ENCODE results near the gene C20orf204.
A peak's percentile ranks its signal among the peaks of the same experiment; 100 is the strongest.
"Not testable (repeated sequence)": the region's sequence is repeated elsewhere in the genome, so short reads cannot be mapped to it uniquely, and the experiment has no call there.

The C20orf204 gene

GRCh38 chr20:64084685-64085152 is 48.7 kb downstream of the C20orf204 start:
- ATAC-seq (ENCODE audit: insufficient read depth, low read depth), result no peak
- Histone ChIP-seq H2AFZ (ENCODE audit: low read depth, low read length) (peak overlapping the region; percentile 98; the same call in 1 of the 2 replicates), H3K36me3 (ENCODE audit: insufficient read depth, low read length) (no peaks in the 10 kb centered on the region), H3K27me3 (ENCODE audit: insufficient read depth, low read length, poor library complexity) (peaks cover 36% of the 10 kb centered on the region), H3K9ac (ENCODE audit: low read depth, low read length) (peak overlapping the region; percentile 76; the same call in 1 of the 2 replicates), H3K4me1 (ENCODE audit: insufficient read depth, low read length) (peaks cover 27% of the 10 kb centered on the region), H3K4me2 (ENCODE audit: insufficient read depth, low read length) (peak overlapping the region; percentile 99), H3K79me2 (ENCODE audit: insufficient read depth, low read length) (no peaks in the 10 kb centered on the region), H4K20me1 (ENCODE audit: insufficient read depth, low read length) (0 out of 2 replicates have a peak, but pooled peaks cover 12% of the 10 kb centered on the region), H3K9me3 (ENCODE audit: insufficient read depth, low read length, severe bottlenecking) (peaks cover 4% of the 10 kb centered on the region), H3K27ac (ENCODE audit: low read length) (no peak overlapping the region), H3K4me3 (ENCODE audit: low read depth in 1 of 2, low read length in 2 of 2) (peak overlapping the region in 1 of 2 experiments; percentile 75; a peak in 1 of 4 replicates)
- TF ChIP-seq, protein P1, sequence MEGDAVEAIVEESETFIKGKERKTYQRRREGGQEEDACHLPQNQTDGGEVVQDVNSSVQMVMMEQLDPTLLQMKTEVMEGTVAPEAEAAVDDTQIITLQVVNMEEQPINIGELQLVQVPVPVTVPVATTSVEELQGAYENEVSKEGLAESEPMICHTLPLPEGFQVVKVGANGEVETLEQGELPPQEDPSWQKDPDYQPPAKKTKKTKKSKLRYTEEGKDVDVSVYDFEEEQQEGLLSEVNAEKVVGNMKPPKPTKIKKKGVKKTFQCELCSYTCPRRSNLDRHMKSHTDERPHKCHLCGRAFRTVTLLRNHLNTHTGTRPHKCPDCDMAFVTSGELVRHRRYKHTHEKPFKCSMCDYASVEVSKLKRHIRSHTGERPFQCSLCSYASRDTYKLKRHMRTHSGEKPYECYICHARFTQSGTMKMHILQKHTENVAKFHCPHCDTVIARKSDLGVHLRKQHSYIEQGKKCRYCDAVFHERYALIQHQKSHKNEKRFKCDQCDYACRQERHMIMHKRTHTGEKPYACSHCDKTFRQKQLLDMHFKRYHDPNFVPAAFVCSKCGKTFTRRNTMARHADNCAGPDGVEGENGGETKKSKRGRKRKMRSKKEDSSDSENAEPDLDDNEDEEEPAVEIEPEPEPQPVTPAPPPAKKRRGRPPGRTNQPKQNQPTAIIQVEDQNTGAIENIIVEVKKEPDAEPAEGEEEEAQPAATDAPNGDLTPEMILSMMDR (IDR thresholded peaks at IDR 0.05; ENCODE audit: borderline replicate concordance, extremely low read depth, low read length, poor library complexity, severe bottlenecking), result no peak
- TF ChIP-seq EZH2 (IDR thresholded peaks at IDR 0.05; ENCODE audit: borderline replicate concordance, low read depth, low read length, severe bottlenecking), result no peak
- no peak for DNase-seq

GRCh38 chr20:64086801-64087200 is 50.8 kb downstream of the C20orf204 start:
- no peak overlapping the region for H3K9ac ChIP-seq (ENCODE audit: low read depth, low read length)
- peaks cover 18% of the 10 kb centered on the region; the same call in 1 of the 2 replicates for H4K20me1 ChIP-seq (ENCODE audit: insufficient read depth, low read length)
- H3K79me2 ChIP-seq (ENCODE audit: insufficient read depth, low read length), result no peaks in the 10 kb centered on the region
- peaks cover 21% of the 10 kb centered on the region for H3K4me1 ChIP-seq (ENCODE audit: insufficient read depth, low read length)
- H3K36me3 ChIP-seq (ENCODE audit: insufficient read depth, low read length), result no peaks in the 10 kb centered on the region
- no peak overlapping the region for H3K4me2 ChIP-seq (ENCODE audit: insufficient read depth, low read length)
- no peak overlapping the region for H2AFZ ChIP-seq (ENCODE audit: low read depth, low read length)
- peaks cover 4% of the 10 kb centered on the region for H3K9me3 ChIP-seq (ENCODE audit: insufficient read depth, low read length, severe bottlenecking)
- DNase-seq (no peak), ATAC-seq (ENCODE audit: insufficient read depth, low read depth) (no peak)
- H3K4me3 ChIP-seq (ENCODE audit: low read depth in 1 of 2, low read length in 2 of 2), result no peak overlapping the region
- peaks cover 36% of the 10 kb centered on the region for H3K27me3 ChIP-seq (ENCODE audit: insufficient read depth, low read length, poor library complexity)
- TF ChIP-seq, protein P1 (IDR thresholded peaks at IDR 0.05; ENCODE audit: borderline replicate concordance, extremely low read depth, low read length, poor library complexity, severe bottlenecking), result no peak
- no peak for TF ChIP-seq EZH2 (IDR thresholded peaks at IDR 0.05; ENCODE audit: borderline replicate concordance, low read depth, low read length, severe bottlenecking)
- H3K27ac ChIP-seq (ENCODE audit: low read length), result no peak overlapping the region

DNA sequence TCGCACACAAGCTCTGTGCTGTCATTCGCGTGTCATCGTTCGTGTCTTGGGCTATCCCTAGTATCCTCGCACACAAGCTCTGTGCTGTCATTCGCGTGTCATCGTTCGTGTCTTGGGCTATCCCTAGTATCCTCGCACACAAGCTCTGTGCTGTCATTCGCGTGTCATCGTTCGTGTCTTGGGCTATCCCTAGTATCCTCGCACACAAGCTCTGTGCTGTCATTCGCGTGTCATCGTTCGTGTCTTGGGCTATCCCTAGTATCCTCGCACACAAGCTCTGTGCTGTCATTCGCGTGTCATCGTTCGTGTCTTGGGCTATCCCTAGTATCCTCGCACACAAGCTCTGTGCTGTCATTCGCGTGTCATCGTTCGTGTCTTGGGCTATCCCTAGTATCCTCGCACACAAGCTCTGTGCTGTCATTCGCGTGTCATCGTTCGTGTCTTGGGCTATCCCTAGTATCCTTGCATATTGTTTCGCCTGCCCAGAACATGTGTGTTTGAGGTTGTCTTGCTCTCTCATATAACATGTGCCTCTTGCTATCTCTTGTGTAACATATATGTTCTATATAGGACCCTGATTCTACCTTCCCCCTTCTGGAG is 51.3 kb downstream of the C20orf204 start:
- not testable (repeated sequence) for H3K36me3 ChIP-seq (ENCODE audit: insufficient read depth, low read length); H3K79me2 ChIP-seq (ENCODE audit: insufficient read depth, low read length); H3K27ac ChIP-seq (ENCODE audit: low read length); H2AFZ ChIP-seq (ENCODE audit: low read depth, low read length); DNase-seq; H3K9ac ChIP-seq (ENCODE audit: low read depth, low read length); H3K9me3 ChIP-seq (ENCODE audit: insufficient read depth, low read length, severe bottlenecking); H3K4me3 ChIP-seq (ENCODE audit: low read depth in 1 of 2, low read length in 2 of 2); H3K4me2 ChIP-seq (ENCODE audit: insufficient read depth, low read length); ATAC-seq (ENCODE audit: insufficient read depth, low read depth)
- H3K27me3 ChIP-seq (ENCODE audit: insufficient read depth, low read length, poor library complexity), result peaks cover 36% of the 10 kb centered on the region
- peaks cover 18% of the 10 kb centered on the region for H4K20me1 ChIP-seq (ENCODE audit: insufficient read depth, low read length)
- H3K4me1 ChIP-seq (ENCODE audit: insufficient read depth, low read length), result peaks cover 21% of the 10 kb centered on the region

- H3K36me3 ChIP-seq (ENCODE audit: insufficient read depth, low read length); H2AFZ ChIP-seq (ENCODE audit: low read depth, low read length); H3K9me3 ChIP-seq (ENCODE audit: insufficient read depth, low read length, severe bottlenecking); ATAC-seq (ENCODE audit: insufficient read depth, low read depth); H3K4me3 ChIP-seq (ENCODE audit: low read depth in 1 of 2, low read length in 2 of 2); H3K9ac ChIP-seq (ENCODE audit: low read depth, low read length); H3K27ac ChIP-seq (ENCODE audit: low read length); H3K4me2 ChIP-seq (ENCODE audit: insufficient read depth, low read length); H3K79me2 ChIP-seq (ENCODE audit: insufficient read depth, low read length); DNase-seq: not testable (repeated sequence)
- Histone ChIP-seq H4K20me1 (ENCODE audit: insufficient read depth, low read length) (peaks cover 19% of the 10 kb centered on the region), H3K4me1 (ENCODE audit: insufficient read depth, low read length) (peaks cover 12% of the 10 kb centered on the region), H3K27me3 (ENCODE audit: insufficient read depth, low read length, poor library complexity) (peaks cover 27% of the 10 kb centered on the region)
Observed at GRCh38 chr20:64088586-64088985, 52.6 kb downstream of the C20orf204 start.
